ENCODE results near the gene SHISA5.
"Not testable (repeated sequence)": the region's sequence is repeated elsewhere in the genome, so short reads cannot be mapped to it uniquely, and the experiment has no call there.

The SHISA5 gene, protein sequence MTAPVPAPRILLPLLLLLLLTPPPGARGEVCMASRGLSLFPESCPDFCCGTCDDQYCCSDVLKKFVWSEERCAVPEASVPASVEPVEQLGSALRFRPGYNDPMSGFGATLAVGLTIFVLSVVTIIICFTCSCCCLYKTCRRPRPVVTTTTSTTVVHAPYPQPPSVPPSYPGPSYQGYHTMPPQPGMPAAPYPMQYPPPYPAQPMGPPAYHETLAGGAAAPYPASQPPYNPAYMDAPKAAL
- 129 reads per million, percentile 87 among the genes with 10 or more reads in this experiment for total RNA-seq

DNA sequence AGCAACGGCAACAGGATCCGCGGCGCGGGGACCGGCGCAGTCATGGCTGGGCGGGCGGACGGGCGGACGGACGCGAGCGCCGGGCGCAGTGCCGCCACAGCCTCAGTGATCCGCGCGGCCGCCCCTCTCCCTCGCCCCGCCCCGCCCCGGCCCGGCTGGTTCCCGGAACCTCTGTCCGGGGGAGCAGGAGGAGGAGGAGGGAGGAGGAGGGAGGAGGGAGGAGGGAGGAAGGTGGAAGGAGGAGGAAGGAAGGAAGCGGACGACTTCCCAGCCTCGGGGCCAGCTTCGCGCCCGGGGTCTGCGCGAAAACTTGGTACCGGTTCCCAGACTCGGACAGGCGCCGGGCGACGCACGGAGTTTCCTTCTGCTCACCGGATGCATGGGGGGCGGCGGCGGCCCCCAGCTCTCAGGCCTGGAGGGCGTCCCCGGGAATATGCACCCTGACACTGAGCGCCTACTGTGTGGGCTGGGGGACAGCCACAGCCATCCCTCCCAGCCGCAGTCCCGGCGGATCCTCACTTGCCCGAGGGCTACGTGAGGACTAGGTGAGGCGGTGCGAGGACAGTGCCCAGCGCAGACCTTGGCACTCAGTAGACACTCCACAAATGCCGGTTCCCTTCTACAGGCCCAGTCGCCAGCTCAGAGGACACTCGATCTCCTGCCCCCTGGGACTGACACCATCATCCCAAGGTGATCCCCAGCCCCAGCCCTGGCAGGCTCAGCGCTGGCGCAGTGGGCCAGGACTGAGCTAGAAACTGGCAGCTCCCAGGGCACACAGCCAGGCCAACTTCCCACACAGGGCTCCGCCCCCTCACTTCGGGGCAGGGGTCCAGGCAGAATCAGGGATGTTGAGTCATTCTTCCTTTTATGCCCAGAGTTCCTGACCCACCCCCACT, at the start of gene SHISA5:
Gene SHISA5 (minus strand): TSS at position 124 of the 896 bp plus-strand sequence. CDS start 80 bp downstream, at position 44.
- DNase-seq: peak; percentile 31

GRCh38 chr3:48553361-48553760, 49.4 kb upstream of the SHISA5 start:
- DNase-seq: no peak

DNA sequence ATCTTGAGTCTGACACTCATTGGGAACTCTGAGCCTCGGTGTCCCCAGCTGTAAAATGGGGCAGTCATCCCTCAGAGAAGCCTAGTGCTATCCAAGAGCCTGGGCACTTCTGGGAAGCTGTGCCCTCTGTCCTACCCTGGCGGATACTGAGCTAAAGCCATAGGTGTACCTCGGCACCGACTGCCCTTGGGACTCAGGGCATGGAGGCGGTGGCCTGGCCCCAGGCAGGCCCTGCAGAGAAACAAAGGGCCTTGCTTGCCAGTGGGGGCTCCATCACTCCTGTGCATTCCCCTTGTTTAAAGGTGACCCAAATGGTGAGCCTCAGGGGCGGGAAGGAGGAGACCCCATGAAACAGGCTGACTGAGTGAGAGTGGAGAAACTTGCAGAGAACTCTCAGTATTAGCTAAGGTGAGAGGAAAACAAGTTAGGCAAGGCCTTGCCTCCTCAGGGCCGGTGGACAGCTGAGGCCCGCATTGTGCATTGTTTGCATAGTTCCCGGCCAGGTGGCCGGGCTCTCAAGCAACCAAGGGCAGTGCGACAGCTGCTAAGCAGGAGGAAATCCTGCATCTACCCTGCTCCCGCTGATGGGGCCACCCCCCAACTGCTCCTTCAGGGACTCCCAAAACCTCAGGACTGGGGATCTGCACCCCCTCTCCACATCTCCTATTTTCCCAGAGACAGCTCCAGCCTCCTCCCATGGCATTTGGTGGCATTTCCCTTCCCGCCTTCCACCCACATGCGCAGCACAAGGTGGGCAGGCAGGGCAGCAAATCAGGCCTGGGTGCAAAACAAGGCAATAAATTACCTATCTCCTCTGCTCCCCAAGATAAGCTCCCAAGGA, 48.4 kb upstream of the SHISA5 start:
- DNase-seq: no peak

- DNase-seq: not testable (repeated sequence)
Measured at GRCh38 chr3:48551651-48552050, 47.7 kb upstream of the SHISA5 start.

- DNase-seq: peak; percentile 82
Measured at GRCh38 chr3:48548729-48549705, 45.0 kb upstream of the SHISA5 start.

- DNase-seq: no peak
Measured at GRCh38 chr3:48548126-48548525, 44.2 kb upstream of the SHISA5 start.

- DNase-seq: no peak
Measured at GRCh38 chr3:48546203-48546829, 42.3 kb upstream of the SHISA5 start.

DNA sequence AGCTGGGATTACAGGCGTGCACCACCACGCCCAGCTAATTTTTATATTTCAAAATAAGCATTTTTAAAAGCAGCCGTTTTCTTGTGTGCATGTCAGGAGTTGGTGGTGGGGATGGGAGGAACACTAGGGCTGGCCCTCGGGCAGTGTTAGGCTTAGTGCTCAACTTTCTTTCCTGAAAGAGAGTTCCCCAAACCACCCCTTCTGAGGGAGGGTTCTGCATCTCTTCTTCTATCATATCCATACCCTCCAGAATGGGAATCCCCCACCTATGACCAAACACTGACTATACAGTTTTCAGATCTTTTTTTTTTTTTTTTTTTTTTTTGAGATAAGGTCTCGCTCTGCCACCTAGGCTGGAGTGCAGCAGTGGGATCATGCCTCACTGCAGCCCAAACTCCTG, 40.2 kb upstream of the SHISA5 start:
- no peak for DNase-seq

DNA sequence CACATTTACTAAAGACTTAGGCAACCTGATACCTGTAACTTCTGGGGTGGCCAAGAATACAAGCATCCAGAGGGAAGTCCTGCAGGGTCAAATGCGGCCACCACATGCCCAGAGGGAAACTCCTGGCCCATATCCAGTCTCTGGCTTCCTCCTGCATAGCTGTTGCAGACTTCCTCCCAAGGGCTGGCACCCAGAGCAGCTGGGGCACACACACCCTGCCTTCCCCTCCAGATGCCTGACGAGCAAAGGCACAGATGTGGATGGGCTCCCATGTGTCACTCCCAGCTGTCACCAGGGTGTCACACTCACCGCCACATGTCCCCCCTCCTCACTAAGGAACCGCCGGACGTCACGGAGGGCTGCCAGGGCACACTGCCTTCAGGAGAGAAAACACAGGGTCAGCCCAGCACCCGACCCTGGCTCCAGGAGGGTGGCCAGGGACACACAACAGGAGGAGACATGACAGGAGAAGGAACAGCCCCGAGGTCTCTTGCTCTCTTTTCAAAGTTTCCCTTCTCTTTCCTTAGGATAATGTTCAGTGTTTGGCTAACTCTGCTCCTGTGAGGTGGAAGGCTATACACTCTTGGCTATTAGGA, 39.4 kb upstream of the SHISA5 start:
- DNase-seq: no peak

GRCh38 chr3:48538451-48538850, 34.5 kb upstream of the SHISA5 start:
- DNase-seq: no peak

DNA sequence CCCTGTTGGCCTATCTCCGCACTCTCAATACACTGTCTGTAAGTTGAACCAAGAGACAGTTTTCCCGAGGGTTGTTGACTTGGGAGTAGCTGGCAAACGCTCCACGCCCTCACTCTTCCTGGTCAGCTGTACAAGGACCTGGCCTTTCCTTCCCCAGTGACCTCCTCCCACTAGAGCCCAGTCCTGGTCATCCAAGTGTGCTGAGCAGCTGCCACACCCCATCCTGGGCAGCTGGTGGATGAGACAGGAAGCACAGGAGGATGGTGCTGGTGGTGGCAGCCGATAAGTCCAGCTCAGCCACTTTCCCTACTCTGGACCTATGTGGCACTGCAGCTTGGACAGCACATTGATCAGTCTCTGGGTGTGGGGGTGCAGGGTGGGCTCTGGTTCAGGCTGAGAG, 32.8 kb upstream of the SHISA5 start:
- no peak for DNase-seq

DNA sequence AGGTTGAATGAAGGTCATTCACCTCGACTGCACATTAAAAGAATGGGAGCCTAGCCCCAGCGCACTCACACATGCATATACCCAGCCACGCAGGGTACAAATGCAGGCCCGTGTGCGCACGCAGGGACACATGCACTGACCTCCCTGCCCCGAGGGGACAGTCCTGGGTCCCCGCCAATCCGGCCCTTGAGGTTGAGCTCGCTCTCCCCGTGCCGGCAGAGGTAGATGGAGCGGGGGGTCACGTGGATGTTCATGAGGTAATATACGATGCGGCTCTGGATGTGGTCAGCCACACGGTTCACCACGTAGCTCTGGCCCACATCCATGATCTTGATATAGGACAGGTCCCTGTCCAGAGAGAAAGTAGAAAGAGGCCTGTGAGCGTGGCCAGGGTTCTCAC, 32.1 kb upstream of the SHISA5 start:
- no peak for DNase-seq

DNA sequence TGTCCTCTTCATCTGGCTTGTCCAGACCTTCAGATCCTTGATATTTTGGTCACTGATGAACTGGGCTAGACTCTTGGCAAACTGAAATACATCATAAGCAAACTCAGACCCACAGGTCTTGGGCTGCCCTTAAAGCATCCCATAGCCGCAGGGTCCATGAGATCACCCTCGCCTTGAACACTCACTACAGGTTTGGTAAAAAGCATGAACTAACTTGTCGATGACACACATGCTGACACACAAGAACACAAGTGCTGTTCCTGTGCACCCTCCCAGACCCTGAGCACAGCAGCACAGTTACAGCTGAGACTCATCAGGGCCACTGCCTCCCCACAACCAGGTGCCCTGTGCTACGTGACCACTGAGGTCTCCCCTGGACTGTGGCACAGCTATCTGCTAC, 31.6 kb upstream of the SHISA5 start:
- DNase-seq: no peak

GRCh38 chr3:48532977-48533337, 29.0 kb upstream of the SHISA5 start:
- no peak for DNase-seq

DNA sequence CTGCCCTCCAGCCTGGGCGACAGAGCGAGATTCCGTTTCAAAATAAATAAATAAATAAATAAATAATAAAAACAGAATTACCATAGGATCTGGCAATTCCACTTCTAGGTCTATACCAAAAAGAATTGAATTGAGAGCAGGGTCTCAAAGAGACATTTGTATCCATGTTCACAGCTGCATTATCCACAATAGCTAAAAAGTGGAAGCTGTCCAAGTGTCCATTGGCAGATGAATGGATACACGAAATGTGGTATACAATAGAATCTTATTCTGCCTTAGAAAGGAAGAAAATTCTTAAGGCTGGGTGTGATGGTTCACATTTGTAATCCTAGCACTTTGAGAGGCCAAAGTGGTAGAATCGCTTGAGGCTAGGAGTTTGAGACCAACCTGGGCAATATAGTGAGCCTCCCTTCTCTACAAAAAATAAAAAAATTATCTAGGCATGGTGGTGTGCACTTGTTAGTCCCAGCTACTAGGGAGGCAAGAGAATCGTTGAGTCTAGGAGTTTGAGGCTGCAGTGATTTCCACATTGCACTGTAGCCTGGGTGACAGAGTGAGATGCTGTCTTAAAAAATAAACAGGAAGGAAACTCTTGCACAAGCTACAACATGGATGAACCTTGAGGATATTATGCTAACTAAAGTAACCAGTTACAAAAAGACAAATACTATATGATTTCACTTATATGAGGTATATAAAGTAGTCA, 28.4 kb upstream of the SHISA5 start:
- DNase-seq: no peak

GRCh38 chr3:48530701-48531100, 26.7 kb upstream of the SHISA5 start:
- DNase-seq: not testable (repeated sequence)

DNA sequence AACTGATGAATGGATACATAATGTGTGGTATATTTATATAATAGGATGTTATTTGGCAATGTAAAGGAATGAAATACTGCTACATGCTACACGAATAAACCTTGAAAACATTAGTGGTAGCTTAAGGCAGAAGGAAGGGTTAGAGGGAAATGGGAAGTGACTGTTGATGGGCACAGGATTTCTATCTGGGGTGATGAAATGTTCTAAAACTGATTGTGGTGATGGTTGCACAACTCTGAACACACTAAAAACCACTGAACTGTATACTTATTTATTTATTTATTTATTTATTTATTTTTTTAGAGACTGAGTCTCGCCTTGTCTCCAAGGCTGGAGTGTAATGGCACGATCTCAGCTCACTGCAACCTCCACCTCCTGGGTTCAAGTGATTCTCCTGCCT, 24.8 kb upstream of the SHISA5 start:
- DNase-seq: no peak

DNA sequence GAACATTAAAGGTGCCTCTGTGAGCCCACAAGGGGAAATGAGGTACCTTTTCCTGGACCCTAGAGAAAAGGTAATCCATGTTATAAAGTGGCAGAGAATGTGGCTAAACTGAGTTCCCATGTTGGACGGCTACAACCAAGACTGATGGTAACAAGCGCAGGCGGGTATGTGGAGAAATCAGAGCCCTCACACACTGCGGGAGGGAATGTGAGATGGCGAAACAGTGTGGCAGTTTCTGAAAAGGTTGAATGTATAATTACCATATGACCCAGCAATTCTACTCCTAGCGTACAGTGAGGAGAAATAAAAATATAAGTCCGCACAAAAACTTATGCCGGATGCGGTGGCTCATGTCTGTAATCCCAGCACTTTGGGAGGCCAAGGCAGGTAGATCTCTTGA, 24.1 kb upstream of the SHISA5 start:
- no peak for DNase-seq

GRCh38 chr3:48524970-48525369, 21.0 kb upstream of the SHISA5 start:
- DNase-seq: no peak

- DNase-seq: no peak
Measured at GRCh38 chr3:48521635-48522034, 17.7 kb upstream of the SHISA5 start.

All from effector CD4-positive, alpha-beta T cell (primary cell).